Measurements from ENCODE around the gene ABHD3. TPM values are rescaled to one million over a fixed set of nuclear protein-coding genes. Genes with fewer than 3 reads are reported as not detected.
"Not testable (repeated sequence)": the region's sequence is repeated elsewhere in the genome, so short reads cannot be mapped to it uniquely, and the experiment has no call there.

ABHD3 gene
- total RNA-seq, 2 donors from 2014 or later = 2.0 to 8.4 TPM

- H3K27ac ChIP-seq = peak overlapping the region; percentile 99
- peak overlapping the region; percentile 98 to 99 for H3K4me3 ChIP-seq
- DNase-seq (ENCODE audit: low spot score) = no peak
- no peaks in the 10 kb centered on the region for H3K9me3 ChIP-seq
- no peaks in the 10 kb centered on the region for H3K36me3 ChIP-seq
- peaks cover 0 to 28% of the 10 kb centered on the region in 2 donors for H3K4me1 ChIP-seq
- no peak for TF ChIP-seq CTCF (IDR thresholded peaks at IDR 0.05)
- H3K27me3 ChIP-seq = no peaks in the 10 kb centered on the region
Observed at GRCh38 chr18:21742315-21742687, 37.7 kb upstream of the ABHD3 start.

DNA sequence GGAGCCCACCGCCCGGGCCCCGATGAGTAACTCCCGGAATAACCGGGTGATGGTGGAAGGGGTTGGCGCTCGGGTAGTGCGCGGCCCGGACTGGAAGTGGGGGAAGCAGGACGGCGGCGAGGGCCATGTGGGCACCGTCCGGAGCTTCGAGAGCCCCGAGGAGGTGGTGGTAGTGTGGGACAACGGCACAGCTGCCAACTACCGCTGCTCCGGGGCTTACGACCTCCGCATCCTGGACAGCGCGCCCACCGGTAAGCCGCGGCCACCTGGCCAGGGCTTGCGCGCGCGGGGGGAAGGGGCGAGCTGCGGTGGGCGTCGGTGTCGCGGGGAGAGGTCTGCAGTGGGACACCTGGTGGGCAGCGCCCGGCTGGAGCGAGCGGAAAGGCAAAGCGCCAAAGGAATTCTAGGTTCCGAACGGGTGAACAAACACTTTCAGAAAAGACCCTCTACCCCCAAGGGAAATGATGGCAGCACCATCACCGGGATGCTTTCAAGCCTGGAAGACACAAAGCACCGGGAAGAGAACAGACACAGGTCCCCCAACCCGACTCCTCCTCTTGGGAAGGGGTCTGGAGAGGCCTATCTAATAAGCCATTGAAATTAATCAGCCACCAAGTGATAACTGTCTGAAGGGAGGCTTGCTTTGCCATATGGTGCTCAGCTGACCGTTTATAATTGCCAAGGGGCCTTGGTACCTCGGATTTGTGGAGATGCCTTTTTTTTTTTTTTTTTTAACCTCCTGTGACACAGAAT, 37.2 kb upstream of the ABHD3 start:
- peaks cover 0 to 25% of the 10 kb centered on the region in 2 donors for H3K4me1 ChIP-seq
- no peak for DNase-seq (ENCODE audit: low spot score)

DNA sequence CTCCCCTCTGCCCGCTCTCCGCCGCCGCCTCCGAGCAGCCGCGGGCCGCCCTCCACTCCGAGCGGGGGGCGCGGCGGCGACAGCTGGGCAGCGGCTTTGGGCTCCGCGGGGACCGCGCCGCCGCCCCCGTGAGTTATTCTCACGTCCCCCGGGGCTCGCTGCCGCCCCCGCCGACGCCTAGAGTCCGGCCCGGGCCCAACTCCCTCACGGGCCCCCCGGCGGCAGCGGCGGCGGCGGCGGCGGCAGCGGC, 36.7 kb upstream of the ABHD3 start:
- TF ChIP-seq CTCF (IDR thresholded peaks at IDR 0.05) = no peak
- Histone ChIP-seq H3K4me3 (peak overlapping the region; percentile 98 to 99), H3K27ac (peak overlapping the region; percentile 99), H3K36me3 (no peaks in the 10 kb centered on the region), H3K27me3 (no peaks in the 10 kb centered on the region), H3K9me3 (no peaks in the 10 kb centered on the region), H3K4me1 (peaks cover 0 to 25% of the 10 kb centered on the region in 2 donors)
- no peak for DNase-seq (ENCODE audit: low spot score)

More for the DNA sequence above, 37.2 kb upstream of the ABHD3 start:
- no peaks in the 10 kb centered on the region for H3K9me3 ChIP-seq
- H3K4me3 ChIP-seq = peak overlapping the region; percentile 98 to 99
- TF ChIP-seq CTCF (IDR thresholded peaks at IDR 0.05) = no peak
- H3K36me3 ChIP-seq = no peaks in the 10 kb centered on the region
- H3K27ac ChIP-seq = peak overlapping the region; percentile 99
- H3K27me3 ChIP-seq = no peaks in the 10 kb centered on the region

DNA sequence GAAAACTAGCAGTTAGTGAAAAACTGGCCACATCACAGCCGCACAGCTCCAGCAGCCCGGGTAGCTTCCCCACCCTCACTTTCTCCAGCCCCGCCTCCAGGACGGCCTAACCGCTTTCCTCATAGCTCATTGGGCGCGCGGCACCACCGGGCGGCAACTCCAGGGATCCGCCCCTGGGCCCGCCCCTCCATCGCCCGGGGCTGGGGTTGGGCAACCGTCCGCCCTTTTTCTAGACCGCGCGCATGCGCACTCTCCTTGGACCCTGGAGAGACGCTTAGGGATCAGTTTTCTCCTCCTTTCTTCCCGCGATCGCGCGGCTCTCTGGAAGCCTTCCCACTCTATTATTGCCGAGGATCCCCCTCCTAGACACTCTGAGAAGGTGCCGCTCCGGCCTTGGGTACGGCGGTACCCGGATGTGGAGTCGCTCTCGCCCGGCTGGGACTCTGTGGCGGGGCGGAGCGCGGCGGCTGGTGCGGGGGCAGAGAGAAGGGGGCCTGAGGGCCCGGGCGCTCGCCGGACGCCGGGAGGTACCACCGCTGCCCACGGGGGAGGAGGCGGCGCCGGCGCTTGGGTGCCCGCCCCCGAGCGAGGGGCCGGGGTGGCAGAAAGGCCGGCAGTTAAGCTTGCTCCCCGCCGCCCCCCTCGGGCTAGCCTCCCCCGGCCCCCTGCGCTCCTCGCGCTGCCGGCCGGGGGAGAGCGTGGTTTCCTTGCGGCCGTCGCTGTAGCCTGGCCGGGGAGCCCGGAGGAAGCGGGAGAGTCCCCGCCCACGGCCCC, 36.2 kb upstream of the ABHD3 start, which contains the start of gene MIB1:
TSS of gene MIB1 (plus strand) at position 255 of the 774 bp plus-strand sequence. CDS start 792 bp downstream, outside the sequence.
- Histone ChIP-seq H3K4me3 (peak within 1 kb of the TSS; percentile 98 to 99), H3K27ac (peak within 1 kb of the TSS; percentile 99), H3K36me3 (no peaks in the 10 kb centered on the region), H3K27me3 (no peaks in the 10 kb centered on the region), H3K4me1 (peaks cover 0 to 29% of the 10 kb centered on the region in 2 donors), H3K9me3 (no peaks in the 10 kb centered on the region)
- peak; percentile 98 for DNase-seq (ENCODE audit: low spot score)
- no peak for TF ChIP-seq CTCF (IDR thresholded peaks at IDR 0.05)

GRCh38 chr18:21739604-21740537, 35.3 kb upstream of the ABHD3 start:
- DNase-seq (ENCODE audit: low spot score) = no peak
- no peaks in the 10 kb centered on the region for H3K36me3 ChIP-seq
- peak overlapping the region; percentile 99 for H3K27ac ChIP-seq
- no peaks in the 10 kb centered on the region for H3K9me3 ChIP-seq
- no peak for TF ChIP-seq CTCF (IDR thresholded peaks at IDR 0.05)
- no peaks in the 10 kb centered on the region for H3K27me3 ChIP-seq
- peaks cover 0 to 31% of the 10 kb centered on the region in 2 donors for H3K4me1 ChIP-seq
- peak overlapping the region; percentile 28 to 99 for H3K4me3 ChIP-seq

GRCh38 chr18:21736926-21737325, 32.4 kb upstream of the ABHD3 start:
- not testable (repeated sequence) for H3K27me3 ChIP-seq; H3K27ac ChIP-seq; H3K36me3 ChIP-seq; H3K9me3 ChIP-seq; DNase-seq (ENCODE audit: low spot score); H3K4me3 ChIP-seq
- peaks cover 0 to 16% of the 10 kb centered on the region in 2 donors for H3K4me1 ChIP-seq
